Subcutaneous adipose tissue (tissue), 4 donors: Measurements from ENCODE around the gene FRAS1. TPM values are rescaled to one million over a fixed set of nuclear protein-coding genes. Genes with fewer than 3 reads are reported as not detected.

Source experiments
- total RNA-seq, 4 donors: library from RNA; depleted of rRNA; stranded (reverse); fragments of >200 nt; gene quantifications; one replicate each; pipeline ENCODE4 v1.1.0, GENCODE V29; 2016
- TF ChIP-seq, protein P1 (sequence below): fragments of 450-650 bp; IDR thresholded peaks from one replicate; pipeline ENCODE4 v1.5.1; 2016; ENCODE audit warnings: low read depth, mild to moderate bottlenecking, control low read depth, antibody characterized with exemption, moderate library complexity

FRAS1 gene
- total RNA-seq, 4 donors from 2014 or later, result 2.2 to 6.0 (median 3.6) TPM

DNA sequence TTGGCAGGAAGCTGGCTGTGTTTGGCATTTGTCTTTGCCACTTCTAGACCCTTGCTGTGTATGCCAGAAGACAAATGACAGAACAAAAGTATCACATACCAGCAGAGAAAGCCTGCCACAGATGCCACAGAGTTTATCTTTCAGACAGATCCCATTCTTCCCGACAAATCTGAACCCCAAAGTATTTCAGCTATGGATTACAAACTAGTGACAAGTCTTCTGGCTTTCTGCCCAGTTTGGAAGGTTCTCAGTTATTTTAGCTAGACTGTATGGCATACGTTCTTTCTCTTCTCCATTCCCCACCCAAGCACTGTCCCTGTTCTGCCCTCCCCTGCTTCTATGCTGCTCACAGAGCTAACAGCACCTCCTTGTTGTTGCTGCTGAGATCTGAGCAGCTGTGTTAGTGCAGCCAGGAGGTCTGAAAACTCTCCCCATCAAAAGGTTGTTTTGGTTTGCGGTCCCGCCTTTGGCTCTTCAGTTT, 236.7 kb downstream of the FRAS1 start:
- TF ChIP-seq, protein P1, sequence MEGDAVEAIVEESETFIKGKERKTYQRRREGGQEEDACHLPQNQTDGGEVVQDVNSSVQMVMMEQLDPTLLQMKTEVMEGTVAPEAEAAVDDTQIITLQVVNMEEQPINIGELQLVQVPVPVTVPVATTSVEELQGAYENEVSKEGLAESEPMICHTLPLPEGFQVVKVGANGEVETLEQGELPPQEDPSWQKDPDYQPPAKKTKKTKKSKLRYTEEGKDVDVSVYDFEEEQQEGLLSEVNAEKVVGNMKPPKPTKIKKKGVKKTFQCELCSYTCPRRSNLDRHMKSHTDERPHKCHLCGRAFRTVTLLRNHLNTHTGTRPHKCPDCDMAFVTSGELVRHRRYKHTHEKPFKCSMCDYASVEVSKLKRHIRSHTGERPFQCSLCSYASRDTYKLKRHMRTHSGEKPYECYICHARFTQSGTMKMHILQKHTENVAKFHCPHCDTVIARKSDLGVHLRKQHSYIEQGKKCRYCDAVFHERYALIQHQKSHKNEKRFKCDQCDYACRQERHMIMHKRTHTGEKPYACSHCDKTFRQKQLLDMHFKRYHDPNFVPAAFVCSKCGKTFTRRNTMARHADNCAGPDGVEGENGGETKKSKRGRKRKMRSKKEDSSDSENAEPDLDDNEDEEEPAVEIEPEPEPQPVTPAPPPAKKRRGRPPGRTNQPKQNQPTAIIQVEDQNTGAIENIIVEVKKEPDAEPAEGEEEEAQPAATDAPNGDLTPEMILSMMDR, result no peak

GRCh38 chr4:78296261-78296660, 239.1 kb downstream of the FRAS1 start:
- TF ChIP-seq, protein P1, result no peak

DNA sequence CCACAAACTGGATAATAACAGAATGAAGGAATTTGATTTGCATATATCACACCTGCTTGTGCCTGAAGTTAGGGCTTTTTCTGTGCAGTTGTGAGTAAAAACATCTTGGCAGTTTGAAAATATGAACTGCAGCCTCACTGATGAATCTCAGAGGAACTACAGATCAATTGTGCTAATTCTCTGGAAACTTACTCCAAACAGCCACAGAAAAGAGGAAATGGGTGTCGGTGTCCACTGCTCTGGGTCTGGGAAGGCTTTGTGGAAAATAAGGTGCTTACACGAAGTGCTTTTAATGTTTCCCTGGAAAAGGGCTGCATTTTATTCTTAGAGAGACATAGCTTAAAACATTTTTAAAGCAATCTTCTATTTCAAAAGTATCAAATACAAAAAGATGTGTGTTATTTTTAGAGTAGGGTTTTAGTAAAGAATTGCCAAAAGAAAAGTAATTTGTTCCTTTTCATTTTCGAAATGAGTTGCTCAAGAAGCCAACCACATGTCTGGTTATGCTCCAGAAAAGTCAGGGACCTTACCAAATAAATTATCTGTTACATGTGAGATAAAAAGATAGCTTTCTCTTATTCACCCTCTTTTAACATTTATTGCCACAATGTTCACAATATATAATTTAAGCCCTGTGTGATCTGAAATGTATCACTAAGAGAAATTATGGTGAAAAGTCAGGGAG, 240.1 kb downstream of the FRAS1 start:
- TF ChIP-seq, protein P1, result no peak

GRCh38 chr4:78298618-78299017, 241.5 kb downstream of the FRAS1 start:
- TF ChIP-seq, protein P1, result no peak

- TF ChIP-seq, protein P1, result no peak
These were observed 242.4 kb downstream of the FRAS1 start for GRCh38 chr4:78299565-78299972.

GRCh38 chr4:78308517-78308916, 251.4 kb downstream of the FRAS1 start:
- TF ChIP-seq, protein P1, result no peak

DNA sequence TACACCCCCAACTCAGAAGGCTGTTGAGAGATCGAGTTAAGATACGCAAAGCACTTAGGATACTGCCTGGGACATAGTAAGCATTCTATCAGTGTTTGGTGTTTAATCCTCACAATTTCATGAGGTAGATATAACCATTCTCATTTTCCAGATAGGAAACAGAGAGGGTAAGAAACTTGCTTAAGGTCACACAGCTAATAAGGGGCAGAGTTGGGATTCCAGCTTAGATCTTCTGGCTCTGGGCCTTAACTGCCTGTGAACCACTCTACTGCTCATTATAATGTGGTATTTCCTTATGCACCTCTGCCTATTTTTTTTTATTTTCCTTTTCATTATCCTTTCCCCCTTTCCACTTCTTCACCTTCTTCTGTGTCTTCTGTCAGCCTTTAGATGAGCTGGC, 252.2 kb downstream of the FRAS1 start:
- TF ChIP-seq, protein P1, result no peak
